Fibroblast of villous mesenchyme (primary cell): ENCODE results near the gene FYCO1. TPM values are rescaled to one million over a fixed set of nuclear protein-coding genes. Genes with fewer than 3 reads are reported as not detected.

Experiments
- DNase-seq: peaks from one replicate; pipeline ENCODE4 v3.0.0-alpha.2; 2010; ENCODE audit warnings: low read depth
- H3K4me3 ChIP-seq: 2 replicates; pipeline ENCODE4 v1.5.1; 2011; ENCODE audit warnings: low read depth, mild to moderate bottlenecking, low read length
- CTCF ChIP-seq: IDR thresholded peaks from 2 replicates; pipeline ENCODE4 v1.5.1; 2012; ENCODE audit warnings: low read depth, mild to moderate bottlenecking, low read length; ENCODE audit not compliant: insufficient read depth
- total RNA-seq: library from RNA; depleted of rRNA; stranded (reverse); fragments of >200 nt; gene quantifications from 2 replicates; pipeline ENCODE4 v1.2.3, GENCODE V29; 2012

The FYCO1 gene
- total RNA-seq, 1 donor, result 23.7 TPM

- no peak for DNase-seq
- no peak overlapping the region for H3K4me3 ChIP-seq
- TF ChIP-seq CTCF, result no peak
These were observed 30.4 kb downstream of the FYCO1 start for GRCh38 chr3:45965253-45965652.

GRCh38 chr3:45964139-45964538 is 31.5 kb downstream of the FYCO1 start:
- H3K4me3 ChIP-seq, result no peak overlapping the region
- DNase-seq, result no peak
- no peak for TF ChIP-seq CTCF

- TF ChIP-seq CTCF, result no peak
- H3K4me3 ChIP-seq, result no peak overlapping the region
- no peak for DNase-seq
These were observed 33.6 kb downstream of the FYCO1 start for GRCh38 chr3:45962033-45962432.

DNA sequence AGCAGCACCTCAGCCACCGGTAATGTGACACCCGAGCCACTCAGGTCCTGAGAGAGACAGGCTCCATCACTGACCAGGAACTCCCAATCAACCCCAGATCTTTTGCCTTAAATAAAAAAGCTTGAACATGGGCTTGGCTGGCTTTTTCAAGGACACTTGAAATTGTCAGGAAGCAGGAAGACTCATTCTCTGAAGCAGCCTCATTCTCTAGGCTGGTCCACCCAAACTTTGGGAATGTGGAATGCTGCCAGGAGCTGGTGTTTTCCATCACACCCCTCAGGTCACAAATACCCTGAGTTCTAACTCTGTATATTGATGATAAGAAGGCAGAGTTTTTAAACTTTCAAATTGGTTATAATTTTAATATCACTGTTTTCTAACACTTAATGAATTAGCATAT is 35.3 kb downstream of the FYCO1 start:
- no peak for TF ChIP-seq CTCF
- H3K4me3 ChIP-seq, result no peak overlapping the region
- DNase-seq, result no peak

GRCh38 chr3:45959201-45959600 is 36.4 kb downstream of the FYCO1 start:
- no peak for DNase-seq
- no peak overlapping the region for H3K4me3 ChIP-seq
- no peak for TF ChIP-seq CTCF

GRCh38 chr3:45958321-45958791 is 37.3 kb downstream of the FYCO1 start:
- no peak overlapping the region for H3K4me3 ChIP-seq
- DNase-seq, result peak; percentile 30
- no peak for TF ChIP-seq CTCF

GRCh38 chr3:45957586-45957985 is 38.0 kb downstream of the FYCO1 start:
- DNase-seq, result no peak
- no peak for TF ChIP-seq CTCF

More at GRCh38 chr3:45957586-45957985, 38.0 kb downstream of the FYCO1 start:
- no peak overlapping the region for H3K4me3 ChIP-seq
